Activated CD4-positive, CD25-positive, alpha-beta regulatory T cell (primary cell): ENCODE data around the gene NUDCD3.
"Not testable (repeated sequence)": the region's sequence is repeated elsewhere in the genome, so short reads cannot be mapped to it uniquely, and the experiment has no call there.

Source experiments
- DNase-seq, 4 experiments: peaks; one replicate each; lab custom pipeline; 2025; lab: John Stamatoyannopoulos, UW

The NUDCD3 gene

GRCh38 chr7:44447874-44448425 lies 42.5 kb downstream of the NUDCD3 start:
- DNase-seq: no peak

DNA sequence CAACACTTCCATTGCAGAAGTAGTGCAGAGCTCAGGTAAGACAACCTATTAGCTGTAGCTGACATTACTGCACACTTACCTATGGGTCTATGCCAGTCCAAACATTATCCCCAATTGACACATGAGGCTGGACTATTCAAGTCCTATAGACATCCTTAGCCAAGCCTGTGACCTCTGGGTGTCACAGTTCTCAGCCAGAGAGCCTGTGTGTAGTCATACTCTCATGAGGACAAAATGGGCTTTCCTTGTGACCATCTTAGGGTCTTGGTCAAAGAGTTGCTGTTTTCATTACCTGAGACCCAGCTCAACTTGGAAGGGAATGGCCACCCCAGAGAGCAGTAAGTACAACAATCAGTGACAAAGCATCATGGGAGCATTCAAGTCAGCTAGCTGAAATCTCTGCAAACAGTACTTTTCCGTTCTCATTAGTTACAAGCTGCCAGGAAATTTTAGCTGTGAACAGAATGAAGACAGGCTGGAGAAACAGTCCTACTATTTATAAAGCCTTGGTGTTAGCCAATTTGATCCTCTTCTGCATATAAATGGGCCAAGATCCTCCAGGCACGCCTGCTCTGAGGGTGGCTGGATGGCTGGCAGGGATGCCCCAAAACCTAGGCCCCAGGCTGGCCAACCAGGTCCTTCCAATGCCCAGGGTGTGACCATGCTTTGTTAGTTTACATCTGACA lies 44.3 kb downstream of the NUDCD3 start:
- no peak for DNase-seq

GRCh38 chr7:44441079-44441478 lies 49.4 kb downstream of the NUDCD3 start:
- no peak for DNase-seq

DNA sequence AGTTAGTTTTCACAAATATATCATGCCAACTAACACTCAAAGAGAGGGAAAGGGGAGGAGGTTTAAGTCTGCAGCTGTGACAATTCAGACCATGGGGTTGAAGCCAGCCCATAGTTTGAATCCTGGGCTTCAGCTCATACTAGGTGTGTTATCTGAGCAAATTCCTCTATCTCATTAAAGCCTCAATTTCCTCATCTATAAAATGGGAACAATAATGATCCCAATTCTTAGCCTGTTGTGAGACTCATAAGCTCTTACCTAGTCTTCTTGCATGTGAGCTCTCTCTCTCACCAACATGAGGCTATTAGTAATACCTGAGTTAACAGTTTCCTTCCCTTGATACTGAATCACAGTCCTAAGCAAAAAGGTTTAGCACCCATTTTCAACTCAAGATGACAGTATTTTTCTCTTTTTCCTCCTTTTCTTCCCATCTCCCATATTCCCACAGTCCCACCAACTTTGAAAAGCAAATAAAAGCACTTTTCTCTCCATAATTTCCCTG lies 49.8 kb downstream of the NUDCD3 start:
- no peak for DNase-seq

DNA sequence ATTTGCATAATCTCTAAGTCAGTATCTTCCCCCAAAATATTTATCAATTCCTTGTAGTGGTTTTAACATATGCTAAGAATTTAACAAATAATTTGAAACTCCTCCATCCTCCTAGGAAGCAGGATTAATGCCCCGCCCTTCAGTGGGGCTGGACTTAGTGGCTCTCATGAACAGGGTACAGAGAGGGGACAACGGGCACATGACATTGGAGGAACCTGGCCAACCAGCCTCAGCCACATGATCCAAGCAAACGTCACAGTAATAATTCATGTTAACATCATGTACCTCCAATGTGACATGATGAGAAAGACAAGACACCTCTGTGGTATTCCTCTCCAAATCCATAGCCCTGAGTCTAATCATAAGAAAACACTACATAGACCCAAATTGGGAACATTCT lies 50.5 kb downstream of the NUDCD3 start:
- DNase-seq: no peak

- DNase-seq: no peak
These were observed 51.6 kb downstream of the NUDCD3 start for GRCh38 chr7:44438816-44439215.

- DNase-seq: no peak
These were observed 56.3 kb downstream of the NUDCD3 start for GRCh38 chr7:44434201-44434600.

- DNase-seq: no peak
These were observed 57.0 kb downstream of the NUDCD3 start for GRCh38 chr7:44433255-44434022.

- DNase-seq: no peak
These were observed 58.0 kb downstream of the NUDCD3 start for GRCh38 chr7:44432381-44432977.

- no peak for DNase-seq
These were observed 59.3 kb downstream of the NUDCD3 start for GRCh38 chr7:44431091-44431608.

GRCh38 chr7:44430054-44430453 lies 60.4 kb downstream of the NUDCD3 start:
- DNase-seq: no peak

DNA sequence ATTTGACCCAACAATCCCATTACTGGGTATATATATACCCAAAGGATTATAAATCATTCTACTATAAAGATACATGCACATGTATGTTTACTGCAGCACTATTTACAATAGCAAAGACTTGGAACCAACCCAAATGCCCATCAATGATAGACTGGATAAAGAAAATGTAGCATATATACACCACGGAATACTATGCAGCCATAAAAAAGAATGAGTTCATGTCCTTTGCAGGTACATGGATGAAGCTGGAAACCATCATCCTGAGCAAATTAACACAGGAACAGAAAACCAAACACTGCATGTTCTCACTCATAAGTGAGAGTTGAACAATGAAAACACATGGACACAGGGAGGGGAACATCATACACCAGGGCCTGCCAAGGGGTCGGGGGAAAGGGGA lies 65.7 kb downstream of the NUDCD3 start:
- not testable (repeated sequence) for DNase-seq

DNA sequence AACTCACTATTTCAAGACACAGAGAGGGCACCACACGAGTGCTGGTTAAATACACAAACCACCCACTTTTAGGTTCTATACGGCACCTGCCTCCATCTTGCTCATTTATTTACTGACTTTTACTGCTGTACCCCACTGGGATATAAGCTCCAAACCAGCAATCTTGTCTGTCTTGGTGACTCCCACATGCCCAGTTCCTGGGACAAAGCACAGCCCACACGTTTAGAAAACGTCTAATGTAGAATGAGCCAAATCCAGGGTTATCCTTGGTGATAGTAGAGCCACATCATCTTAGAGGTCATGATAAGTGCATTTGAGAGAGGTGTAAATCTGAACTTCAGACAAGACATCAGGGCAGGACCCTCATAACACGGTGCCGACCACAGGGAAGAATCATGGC lies 73.5 kb downstream of the NUDCD3 start:
- DNase-seq: no peak

GRCh38 chr7:44415510-44415909 lies 74.9 kb downstream of the NUDCD3 start:
- no peak for DNase-seq

DNA sequence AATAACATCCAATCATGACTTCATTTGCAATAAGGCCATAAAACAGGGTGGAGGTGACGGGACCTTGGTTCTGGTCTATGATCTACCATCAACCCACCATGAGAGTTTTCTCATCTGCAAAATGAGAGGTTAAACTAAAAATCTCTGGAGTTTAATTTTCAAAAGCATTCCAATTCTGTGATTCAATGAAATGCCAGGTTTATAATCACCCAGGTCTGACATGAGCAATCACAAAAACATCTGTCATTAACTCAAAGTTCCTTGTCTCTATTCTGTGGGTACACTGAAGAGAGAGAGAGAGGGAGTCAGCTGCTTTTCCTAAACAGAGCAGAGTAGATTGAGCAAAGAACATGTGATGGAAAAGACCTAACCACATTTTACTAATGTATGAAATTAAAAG lies 75.4 kb downstream of the NUDCD3 start:
- no peak for DNase-seq

DNA sequence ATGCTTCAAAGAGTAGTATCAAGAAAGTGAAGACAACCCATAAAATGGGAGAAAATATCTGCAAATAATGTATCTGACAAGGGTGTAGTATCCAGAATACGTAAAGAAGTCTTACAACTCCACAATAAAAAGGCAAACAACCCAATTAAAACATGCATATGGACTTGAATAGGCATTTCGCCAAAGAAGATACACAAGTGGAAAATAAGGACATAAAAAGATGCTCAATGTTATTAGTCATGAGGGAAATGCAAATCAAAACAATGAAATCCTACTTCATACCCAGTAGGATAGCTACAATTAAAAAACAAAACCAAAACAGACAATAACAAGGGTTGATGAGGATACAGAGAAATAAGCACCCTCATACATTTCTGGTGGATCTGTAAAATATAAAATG lies 79.2 kb downstream of the NUDCD3 start:
- DNase-seq: no peak

DNA sequence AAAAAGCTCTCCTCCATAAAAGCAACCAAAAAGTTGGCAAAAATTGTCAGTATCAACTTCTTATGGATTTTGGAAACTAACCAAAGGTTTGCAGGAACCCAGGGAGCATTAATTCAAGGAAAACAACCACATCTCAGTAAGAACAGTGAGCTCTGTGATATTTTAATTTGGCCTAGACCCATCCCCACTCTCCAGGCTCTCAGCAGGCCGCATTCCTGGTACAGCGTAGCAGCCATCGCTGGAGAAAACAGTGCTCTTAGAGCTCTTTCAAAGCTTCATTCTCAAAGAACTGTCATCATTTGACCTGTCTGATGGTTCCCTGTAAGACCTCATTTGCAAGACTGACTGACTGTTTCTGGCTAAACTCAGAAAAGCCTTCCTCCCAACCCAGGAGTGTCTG lies 81.9 kb downstream of the NUDCD3 start:
- no peak for DNase-seq

GRCh38 chr7:44403775-44404174 lies 86.7 kb downstream of the NUDCD3 start:
- no peak for DNase-seq

GRCh38 chr7:44403176-44403759 lies 87.2 kb downstream of the NUDCD3 start:
- DNase-seq: no peak

DNA sequence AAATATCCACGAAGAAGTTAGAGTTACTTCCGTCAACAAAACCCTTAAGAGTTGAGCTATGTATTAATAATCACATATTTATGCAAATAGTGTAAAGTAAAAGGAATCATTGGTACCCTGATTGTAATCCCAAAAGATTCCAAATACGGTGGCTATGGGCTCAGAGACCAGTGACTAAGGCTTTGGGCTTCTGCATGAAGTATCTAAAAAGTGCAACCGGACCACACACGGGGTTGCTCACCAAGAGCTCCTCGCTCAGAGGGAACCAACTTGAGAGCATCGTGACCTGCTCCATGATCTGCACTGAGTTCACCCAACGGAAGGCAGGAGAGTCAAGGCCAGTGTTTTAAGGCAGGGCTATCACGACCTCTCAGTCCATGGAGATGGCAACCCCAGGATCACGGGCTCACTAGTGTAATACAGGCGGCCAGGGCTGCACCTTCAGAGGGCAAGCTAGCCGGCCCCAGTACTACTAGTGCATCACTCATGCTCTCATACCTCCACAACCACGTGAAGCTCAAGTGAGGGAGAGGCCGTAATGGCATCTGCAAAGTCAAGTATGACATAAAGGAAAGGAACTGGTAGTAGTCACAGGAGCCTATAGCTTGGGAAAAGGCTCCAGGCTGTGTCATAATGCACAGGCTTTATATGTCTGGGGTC lies 87.9 kb downstream of the NUDCD3 start:
- no peak for DNase-seq

DNA sequence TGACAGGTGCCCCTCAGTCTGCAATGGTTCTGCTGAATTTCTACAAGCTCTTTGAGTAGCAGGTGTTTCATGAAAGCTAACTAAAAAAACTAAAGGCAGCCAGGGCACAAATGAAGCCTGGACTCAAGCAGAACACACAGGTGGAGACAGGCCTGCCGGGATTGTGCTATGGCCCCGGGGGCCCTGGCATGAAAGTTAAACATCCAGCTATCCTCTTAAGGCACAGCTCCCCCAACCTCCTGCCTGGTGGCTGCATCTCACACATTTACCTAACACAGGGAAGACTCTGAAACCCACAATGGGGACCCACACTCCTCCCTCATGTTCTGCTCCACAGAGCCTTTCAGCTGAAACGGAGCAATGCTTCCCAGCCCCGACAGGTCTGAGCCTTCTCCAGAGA lies 88.8 kb downstream of the NUDCD3 start:
- DNase-seq: no peak
